ENCODE data around the gene C13orf46. TPM values are rescaled to one million over a fixed set of nuclear protein-coding genes. Genes with fewer than 3 reads are reported as not detected.

Gene C13orf46
- total and polyA plus RNA-seq, 10 of the 15 experiments (the other 5 are each of a cell fraction or from before 2014, with no cell fraction given): 0.01 to 0.18 (median 0.09) TPM; not detected in 6

GRCh38 chr13:113999618-113999910, 25.7 kb upstream of the C13orf46 start:
- H3K9me3 ChIP-seq (replicated peaks; ENCODE audit: control insufficient read depth, insufficient read depth, low read length): no peaks in the 10 kb centered on the region
- RAD21 ChIA-PET (ENCODE audit: unreplicated experiment): no interaction called here

GRCh38 chr13:113998781-113999617, 25.1 kb upstream of the C13orf46 start:
- ChIA-PET CTCF (no interaction called here), SMC1A (ENCODE audit: uncharacterized antibody, unreplicated experiment) (no interaction called here), POLR2A (no interaction called here), RAD21 (ENCODE audit: unreplicated experiment) (no interaction called here)
- Histone ChIP-seq H3K4me1 (ENCODE audit: control insufficient read depth, insufficient read depth, low read length) (no peaks in the 10 kb centered on the region), H3K9me3 (replicated peaks; ENCODE audit: control insufficient read depth, insufficient read depth, low read length) (no peaks in the 10 kb centered on the region), H2AFZ (ENCODE audit: control insufficient read depth, low read depth, low read length) (no peak overlapping the region), H3K36me3 (ENCODE audit: control insufficient read depth in 2 of 2, insufficient read depth in 2 of 2, low read length in 1 of 2) (peaks cover 0 to 2% of the 10 kb centered on the region in 2 experiments; a peak in 2 of 4 replicates), H3K9ac (ENCODE audit: control insufficient read depth, insufficient read depth, low read length) (no peak overlapping the region), H4K20me1 (ENCODE audit: control insufficient read depth, insufficient read depth) (no peaks in the 10 kb centered on the region), H3K27ac (ENCODE audit: control insufficient read depth, insufficient read depth) (no peak overlapping the region), H3K79me2 (ENCODE audit: control insufficient read depth, insufficient read depth, low read length) (no peaks in the 10 kb centered on the region), H3K4me2 (ENCODE audit: control insufficient read depth, insufficient read depth) (no peak overlapping the region), H3K4me3 (no peak overlapping the region), H3K27me3 (replicated peaks in 1 of 2; ENCODE audit: control insufficient read depth in 2 of 2, insufficient read depth in 2 of 2, low read length in 1 of 2) (no peaks in the 10 kb centered on the region)
- DNase-seq (ENCODE audit: low read depth, low spot score) (no peak), FAIRE-seq (no peak), ATAC-seq (no peak)
- intact Hi-C loops (cut with micrococcal nuclease; ENCODE audit: unreplicated experiment): no loop called here
- 82% methylated on average over 41 of the region's 42 CpGs for WGBS (ENCODE audit: insufficient coverage, insufficient replicate concordance, low lambda C conversion rate, missing lambda C conversion rate)
- BruUV-seq (replicated peaks): no TSS peak
- TF ChIP-seq IRF5 (IDR thresholded peaks at IDR 0.05; ENCODE audit: borderline replicate concordance) (no peak), TCF7 (IDR thresholded peaks at IDR 0.05; ENCODE audit: borderline replicate concordance) (no peak), MEF2B (IDR thresholded peaks at IDR 0.05; ENCODE audit: partially characterized antibody, poor library complexity, severe bottlenecking) (no peak), KAT2A (conservative IDR thresholded peaks at IDR 0.05; ENCODE audit: control insufficient read depth, low read depth, low read length) (no peak), NBN (IDR thresholded peaks at IDR 0.05) (no peak), CBX3 (IDR thresholded peaks at IDR 0.05; ENCODE audit: borderline replicate concordance, low read depth) (no peak), MYB (IDR thresholded peaks at IDR 0.05; ENCODE audit: borderline replicate concordance, low read depth, low read length) (no peak), HCFC1 (IDR thresholded peaks at IDR 0.05; ENCODE audit: low read length) (no peak)
- in situ Hi-C loops (cut with MboI): no loop called here

More at GRCh38 chr13:113999618-113999910, 25.7 kb upstream of the C13orf46 start:
- no peak for DNase-seq (ENCODE audit: low read depth, low spot score)
- no peak for FAIRE-seq
- no peak overlapping the region for H3K4me2 ChIP-seq (ENCODE audit: control insufficient read depth, insufficient read depth)
- H3K4me3 ChIP-seq: no peak overlapping the region
- ChIA-PET CTCF (no interaction called here), SMC1A (ENCODE audit: uncharacterized antibody, unreplicated experiment) (no interaction called here), POLR2A (no interaction called here)
- WGBS (ENCODE audit: insufficient coverage, insufficient replicate concordance, low lambda C conversion rate, missing lambda C conversion rate): 100% methylated on average over 1 of the region's 10 CpGs
- H2AFZ ChIP-seq (ENCODE audit: control insufficient read depth, low read depth, low read length): no peak overlapping the region
- in situ Hi-C loops (cut with MboI): no loop called here
- H3K36me3 ChIP-seq (ENCODE audit: control insufficient read depth in 2 of 2, insufficient read depth in 2 of 2, low read length in 1 of 2): peaks cover 0 to 2% of the 10 kb centered on the region in 2 experiments; a peak in 2 of 4 replicates
- no peaks in the 10 kb centered on the region for H4K20me1 ChIP-seq (ENCODE audit: control insufficient read depth, insufficient read depth)
- no peak overlapping the region for H3K27ac ChIP-seq (ENCODE audit: control insufficient read depth, insufficient read depth)
- TF ChIP-seq USF2 (IDR thresholded peaks at IDR 0.05; ENCODE audit: borderline replicate concordance, low read depth, low read length) (no peak), FOXK2 (IDR thresholded peaks at IDR 0.05) (no peak), ZNF274 (IDR thresholded peaks at IDR 0.05; ENCODE audit: insufficient read depth, insufficient read length) (no peak), PAX5 (IDR thresholded peaks at IDR 0.05; ENCODE audit: borderline replicate concordance, low read depth, low read length) (no peak), EED (IDR thresholded peaks at IDR 0.05; ENCODE audit: low read depth) (no peak)
- ATAC-seq: no peak
- no peaks in the 10 kb centered on the region for H3K4me1 ChIP-seq (ENCODE audit: control insufficient read depth, insufficient read depth, low read length)
- H3K9ac ChIP-seq (ENCODE audit: control insufficient read depth, insufficient read depth, low read length): no peak overlapping the region
- no peaks in the 10 kb centered on the region for H3K27me3 ChIP-seq (replicated peaks in 1 of 2; ENCODE audit: control insufficient read depth in 2 of 2, insufficient read depth in 2 of 2, low read length in 1 of 2)
- no peaks in the 10 kb centered on the region for H3K79me2 ChIP-seq (ENCODE audit: control insufficient read depth, insufficient read depth, low read length)
- intact Hi-C loops (cut with micrococcal nuclease; ENCODE audit: unreplicated experiment): no loop called here
- no TSS peak for BruUV-seq (replicated peaks)
